K562 (cell line): Measurements from ENCODE around the gene ZCCHC14. TPM values are rescaled to one million over a fixed set of nuclear protein-coding genes. Genes with fewer than 3 reads are reported as not detected.

Source experiments
- ATAC-seq: fragments of 200-7000 bp; cut with Tn5 transposase; 3 replicates; pipeline ENCODE4 v1.9.1; 2020; ENCODE audit warnings: moderate library complexity
- BruUV-seq: library from RNA; stranded (reverse); fragments of 400-500 nt; replicated peaks from 2 replicates; lab custom pipeline; 2021; lab: Mats Ljungman, UMichigan
- CTCF ChIA-PET: fragments of 300-600 bp; formaldehyde crosslinking; extraction: SDS; loops from one replicate; lab custom pipeline; 2021; ENCODE audit warnings: low intra/inter-chr PET ratio; lab: Yijun Ruan, JAX
- POLR2A ChIA-PET: fragments of 300-600, 350-650 bp; sonication (Branson Sonifier 250); formaldehyde crosslinking; extraction: SDS; loops from one replicate; lab custom pipeline; 2021; ENCODE audit warnings: antibody characterized with exemption, inconsistent platforms; lab: Yijun Ruan, JAX
- DNase-seq, 4 experiments: peaks; one replicate each; pipeline versions ENCODE4 v3.0.0 to v3.0.0-alpha.2; 2011 to 2018; ENCODE audit warnings: low spot score in 3 of 4, mixed read lengths in 3 of 4; ENCODE audit errors: extremely low read depth in 1 of 4
- FAIRE-seq: peaks from 2 replicates; lab custom pipeline; 2011; peaks lifted over from hg19 to GRCh38; lab: Jason Lieb, UNC
- H2AFZ ChIP-seq: 2 replicates; pipeline ENCODE4 v1.6.0; 2011; ENCODE audit warnings: low read depth, low read length, control low read depth, inconsistent platforms
- H3K27ac ChIP-seq: fragments of 200-600 bp; 3 replicates; pipeline ENCODE4 v1.8.0; 2011; ENCODE audit warnings: low read depth, mild to moderate bottlenecking, control low read depth, inconsistent platforms, low read length, moderate library complexity, mixed read lengths; ENCODE audit errors: extremely low read depth
- H3K27me3 ChIP-seq, 2 experiments: fragments of 300-600 bp in 1 of 2; 2 replicates in 1 of 2; 3 replicates in 1 of 2; pipeline versions ENCODE4 v1.6.0 to v1.8.0; 2011; ENCODE audit warnings: inconsistent platforms in 2 of 2, low read length in 2 of 2, mild to moderate bottlenecking in 1 of 2, mixed read lengths in 1 of 2, moderate library complexity in 1 of 2; ENCODE audit not compliant: control insufficient read depth in 2 of 2, insufficient read depth in 2 of 2
- H3K36me3 ChIP-seq: fragments of 300-600 bp; 3 replicates; pipeline ENCODE4 v1.8.0; 2011; ENCODE audit warnings: mild to moderate bottlenecking, low read length, inconsistent platforms; ENCODE audit not compliant: control insufficient read depth, insufficient read depth
- H3K4me1 ChIP-seq, 2 experiments: fragments of 200-600 bp in 1 of 2; replicated peaks in 1 of 2; 2 replicates in 1 of 2; 3 replicates in 1 of 2; pipeline versions ENCODE4 v1.5.1 to v1.8.0; 2011; ENCODE audit warnings: inconsistent platforms in 2 of 2, low read length in 2 of 2, mild to moderate bottlenecking in 1 of 2, mixed read lengths in 1 of 2, moderate library complexity in 1 of 2; ENCODE audit not compliant: control insufficient read depth in 2 of 2, insufficient read depth in 2 of 2
- H3K4me2 ChIP-seq: 2 replicates; pipeline ENCODE4 v1.6.1; 2011; ENCODE audit warnings: low read length, control low read depth, inconsistent platforms, mixed read lengths; ENCODE audit not compliant: insufficient read depth
- H3K4me3 ChIP-seq: fragments of 200-600 bp; sonication (generic), shearing (Covaris generic); 2 replicates; pipeline ENCODE4 v1.5.1; 2016; ENCODE audit warnings: control low read depth, inconsistent platforms
- H3K79me2 ChIP-seq: fragments of 200-600 bp; 3 replicates; pipeline ENCODE4 v1.8.0; 2011; ENCODE audit warnings: low read length, inconsistent platforms; ENCODE audit not compliant: control insufficient read depth, insufficient read depth
- H3K9ac ChIP-seq, 2 experiments: 2 replicates each; pipeline versions ENCODE4 v1.6.0 to v1.6.1; 2011; ENCODE audit warnings: low read depth in 2 of 2, low read length in 2 of 2, control low read depth in 1 of 2, inconsistent platforms in 1 of 2, mild to moderate bottlenecking in 1 of 2, mixed read lengths in 1 of 2; ENCODE audit not compliant: insufficient read depth in 1 of 2
- H3K9me1 ChIP-seq: one replicate; pipeline ENCODE4 v1.6.0; 2011; ENCODE audit warnings: inconsistent platforms, mild to moderate bottlenecking, low read length, moderate library complexity; ENCODE audit not compliant: control insufficient read depth, insufficient read depth
- H3K9me3 ChIP-seq: replicated peaks from 2 replicates; pipeline ENCODE4 v1.5.1; 2011; ENCODE audit warnings: low read depth, low read length, inconsistent platforms; ENCODE audit not compliant: control insufficient read depth, insufficient read depth
- H4K20me1 ChIP-seq: replicated peaks from 2 replicates; pipeline ENCODE4 v1.6.1; 2011; ENCODE audit warnings: low read length, inconsistent platforms, mixed read lengths; ENCODE audit not compliant: control insufficient read depth, insufficient read depth
- L3MBTL2 ChIP-seq: fragments of 450-650 bp; IDR thresholded peaks from 2 replicates; pipeline ENCODE4 v1.6.1; 2016; ENCODE audit warnings: mild to moderate bottlenecking, moderate library complexity
- WGBS: fragments of 100-300 bp; shearing (Covaris generic); methylation state at CpG from one replicate; pipeline ENCODE4 v1.1.6; 2016; ENCODE audit warnings: low coverage, mixed read lengths; ENCODE audit not compliant: insufficient coverage; ENCODE audit errors: missing lambda C conversion rate; 5-methylcytosine and 5-hydroxymethylcytosine counted together
- in situ Hi-C: fragments of 300-500 bp; cut with MboI; formaldehyde crosslinking; loops from 4 replicates; pipeline ENCODE4 v1.15.0; 2018; ENCODE audit warnings: inconsistent platforms, mixed read lengths
- intact Hi-C: fragments of 100-400 bp; cut with micrococcal nuclease; formaldehyde crosslinking; loops from 2 replicates; pipeline ENCODE4 v1.14.2; 2022
- polyA plus RNA-seq, 8 experiments: library from polyadenylated mRNA; depleted of rRNA in 4 of 8; stranded (reverse) in 5 of 8; unstranded in 3 of 8; fragments of >200 nt; fragmentation: Nextera tagmentation in 2 of 8; fragmentation: Illumina TruSeq in 1 of 8; extraction: Ambion mirVana in 2 of 8; extraction: Trizol in 1 of 8; gene quantifications; 2 replicates each; pipeline versions ENCODE4 v1.2.1 to v1.2.3, GENCODE V29; 2011 to 2014; ENCODE audit warnings: inconsistent platforms in 1 of 8, missing spikeins in 1 of 8
- total RNA-seq, 7 experiments: library from RNA; depleted of rRNA in 6 of 7; stranded (reverse); fragments of >200 nt in 6 of 7; fragmentation: Illumina TruSeq in 2 of 7; extraction: Trizol in 2 of 7; gene quantifications; 2 replicates each; pipeline versions ENCODE4 v1.2.1 to v1.2.3, GENCODE V29; 2011 to 2021; ENCODE audit warnings: low replicate concordance in 1 of 7
- TF ChIP-seq, protein P1 (sequence below): fragments of 450-650 bp; formaldehyde crosslinking; IDR thresholded peaks from 2 replicates; pipeline ENCODE4 v1.4.0; 2020; ENCODE audit warnings: mild to moderate bottlenecking, moderate library complexity

The ZCCHC14 gene
- total and polyA plus RNA-seq, 9 of the 15 experiments (the other 6 are each of a cell fraction or from before 2014, with no cell fraction given): 1.5 to 12.4 (median 2.9) TPM

DNA sequence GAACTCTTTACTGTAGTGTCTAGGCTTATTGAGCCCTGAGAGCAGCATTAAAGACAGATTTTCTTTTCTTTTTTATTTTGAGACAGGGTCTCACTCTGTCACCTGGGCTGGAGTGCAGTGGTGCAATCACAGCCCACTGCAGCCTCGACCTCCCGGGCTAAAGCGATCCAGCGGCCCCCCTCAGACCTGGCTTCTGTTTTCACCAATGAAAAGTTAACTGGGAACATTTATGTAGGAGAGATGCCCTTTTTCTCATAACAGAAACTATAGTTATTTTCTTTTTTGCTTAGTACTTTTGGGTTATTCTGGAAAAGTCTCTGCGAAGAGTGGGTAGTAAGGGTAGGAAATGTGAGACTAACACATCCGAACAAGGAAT is 99.2 kb downstream of the ZCCHC14 start:
- H4K20me1 ChIP-seq: peaks cover 36% of the 10 kb centered on the region

More for the DNA sequence above, 99.2 kb downstream of the ZCCHC14 start:
- POLR2A ChIA-PET: interaction anchor here (1.1 to 6.0 kb wide), 12 partner anchors 8 to 188 kb away, joined by 3 to 51 read pairs (median 6); partner anchors contain the start of genes C16orf95 and FBXO31
- Histone ChIP-seq H3K27ac (peak overlapping the region; percentile 84; the same call in 2 of the 3 replicates), H3K27me3 (no peaks in the 10 kb centered on the region), H3K4me2 (peak overlapping the region; percentile 99), H3K9me3 (no peaks in the 10 kb centered on the region), H3K9me1 (peaks cover 3% of the 10 kb centered on the region), H3K4me3 (peak overlapping the region; percentile 89), H2AFZ (no peak overlapping the region), H3K4me1 (peaks cover 22 to 23% of the 10 kb centered on the region in 2 experiments), H3K79me2 (peaks cover 68% of the 10 kb centered on the region), H3K9ac (peak overlapping the region; percentile 70 to 94), H3K36me3 (peaks cover 24% of the 10 kb centered on the region)
- in situ Hi-C loops (no loop called here), intact Hi-C loops (loop anchor here (2.0 to 5.0 kb wide), 3 partner anchors 77 to 244 kb away; partner anchors contain the start of genes C16orf95 and ZCCHC14)
- 0 out of 2 replicates have a peak, but pooled peaks have one; percentile 3 for TF ChIP-seq L3MBTL2
- TF ChIP-seq, protein P1, sequence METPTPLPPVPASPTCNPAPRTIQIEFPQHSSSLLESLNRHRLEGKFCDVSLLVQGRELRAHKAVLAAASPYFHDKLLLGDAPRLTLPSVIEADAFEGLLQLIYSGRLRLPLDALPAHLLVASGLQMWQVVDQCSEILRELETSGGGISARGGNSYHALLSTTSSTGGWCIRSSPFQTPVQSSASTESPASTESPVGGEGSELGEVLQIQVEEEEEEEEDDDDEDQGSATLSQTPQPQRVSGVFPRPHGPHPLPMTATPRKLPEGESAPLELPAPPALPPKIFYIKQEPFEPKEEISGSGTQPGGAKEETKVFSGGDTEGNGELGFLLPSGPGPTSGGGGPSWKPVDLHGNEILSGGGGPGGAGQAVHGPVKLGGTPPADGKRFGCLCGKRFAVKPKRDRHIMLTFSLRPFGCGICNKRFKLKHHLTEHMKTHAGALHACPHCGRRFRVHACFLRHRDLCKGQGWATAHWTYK (CRISPR knock-in tag): no peak
- WGBS: 44% methylated on average over 6 of the region's 6 CpGs
- CTCF ChIA-PET: interaction anchor here (1.2 kb wide), 1 partner anchor 242 kb away, joined by 3 read pairs; no protein-coding TSS in a partner anchor
- BruUV-seq: no TSS peak
- FAIRE-seq (no peak), DNase-seq (no peak), ATAC-seq (no peak)
